CD4-positive, alpha-beta T cell treated with Interleukin-12 subunit alpha and Interleukin-12 subunit beta, for 1 hour (primary cell): Measurements from ENCODE around the gene TAC4.
A peak's percentile ranks its signal among the peaks of the same experiment; 100 is the strongest.
"Not testable (repeated sequence)": the region's sequence is repeated elsewhere in the genome, so short reads cannot be mapped to it uniquely, and the experiment has no call there.

Experiments used
- DNase-seq: peaks from one replicate; pipeline ENCODE4 v3.0.0-alpha.2; 2020

The TAC4 gene

DNA sequence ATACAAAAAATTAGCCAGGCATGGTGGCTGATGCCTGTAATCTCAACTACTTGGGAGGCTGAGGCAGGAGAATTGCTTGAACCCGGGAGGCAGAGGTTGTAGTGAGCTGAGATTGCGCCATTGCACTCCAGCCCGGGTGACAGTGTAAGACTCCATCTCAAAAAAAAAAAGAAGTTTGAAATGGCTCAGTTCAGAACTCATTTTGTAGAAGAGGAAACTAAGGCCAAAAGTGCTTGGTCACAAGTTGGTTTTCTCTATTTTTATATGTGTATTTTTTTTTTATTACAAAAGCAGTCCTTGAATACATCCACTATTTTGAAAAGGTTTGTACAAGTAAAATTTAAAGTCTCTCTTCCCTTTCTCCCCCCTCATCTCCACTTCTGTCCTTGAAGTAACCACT, 5.5 kb downstream of the TAC4 start:
- no peak for DNase-seq

DNA sequence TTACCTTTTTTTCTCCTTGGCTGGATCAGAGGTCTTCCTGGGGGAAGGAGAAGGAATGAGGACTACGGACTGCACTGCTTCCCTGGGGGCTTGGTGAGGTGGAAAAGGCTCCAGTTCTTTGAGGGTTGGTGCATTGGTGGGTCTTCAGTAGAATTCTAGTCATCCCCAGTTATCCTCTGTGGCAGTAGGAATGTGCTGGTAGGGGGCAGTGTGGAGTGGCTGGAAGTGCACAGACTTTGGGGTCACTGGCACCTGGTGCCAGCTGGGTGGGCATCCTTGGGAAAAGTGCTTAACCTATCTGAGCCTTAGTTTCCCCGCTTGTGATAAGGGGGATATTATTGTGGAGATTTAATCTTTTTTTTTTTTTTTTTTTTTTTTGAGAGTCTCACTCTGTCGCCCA, 6.3 kb downstream of the TAC4 start:
- no peak for DNase-seq

DNA sequence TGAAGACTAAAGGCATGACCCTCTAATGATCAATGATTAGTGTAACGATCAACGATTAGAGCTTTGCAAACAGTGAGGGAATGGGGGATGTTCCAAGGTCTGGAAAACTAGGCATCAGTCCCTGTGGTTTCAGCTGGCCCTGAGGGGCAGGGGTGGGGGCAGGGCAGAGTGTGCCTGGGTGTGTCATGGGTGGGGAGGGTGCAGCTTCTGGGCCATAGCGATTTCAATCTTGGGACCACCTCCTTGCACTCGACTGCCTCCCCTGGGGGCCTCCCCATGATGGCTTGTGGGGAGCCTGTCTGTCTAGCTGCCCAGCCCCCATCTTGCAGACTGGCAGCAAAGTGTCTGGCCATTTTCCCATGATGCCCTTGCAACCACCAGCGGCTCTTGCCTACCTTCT, 8.4 kb downstream of the TAC4 start:
- no peak for DNase-seq

DNA sequence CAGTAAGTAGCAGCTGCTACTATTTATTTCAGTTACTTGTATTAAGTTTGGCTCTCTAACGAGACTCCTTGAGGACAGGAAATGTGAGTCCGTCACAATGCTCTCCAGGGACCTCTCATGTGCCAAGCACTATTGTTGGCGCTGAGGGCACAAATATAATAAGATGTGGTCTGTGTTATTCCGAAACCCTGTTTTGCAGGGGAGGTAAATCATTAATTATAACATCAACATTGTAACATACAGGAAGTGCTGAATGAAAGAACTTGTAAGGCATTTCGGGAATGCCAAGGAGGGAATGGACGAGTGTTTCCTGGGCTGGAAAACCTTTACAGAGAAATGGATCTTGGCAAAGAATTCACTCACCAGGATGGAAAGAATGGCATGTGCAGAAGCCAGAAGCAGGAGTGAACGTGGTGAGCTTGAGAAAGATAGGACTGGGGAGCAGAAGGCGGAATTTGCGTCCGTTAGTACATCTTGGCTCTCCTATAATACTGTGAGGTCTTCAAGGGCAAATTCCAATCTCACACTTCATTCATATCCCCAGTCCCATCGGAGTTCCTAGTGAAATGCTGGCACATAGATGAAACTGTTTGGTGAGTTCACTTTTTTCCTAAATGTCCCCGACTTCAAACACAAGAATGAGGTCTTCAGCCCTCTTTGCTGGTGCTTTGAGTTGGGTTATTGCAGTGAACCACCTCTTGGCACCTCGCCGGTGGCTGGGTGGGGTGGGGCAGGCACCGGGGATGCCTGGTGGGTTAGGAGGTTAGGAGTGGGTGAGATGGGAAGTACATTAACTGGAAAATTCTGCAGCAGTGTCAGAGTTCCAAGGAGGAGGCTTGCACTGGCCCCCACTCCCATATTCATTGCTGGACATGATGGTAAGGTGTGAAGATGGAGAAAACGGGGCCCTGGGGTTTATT, 11.5 kb downstream of the TAC4 start:
- DNase-seq: no peak

DNA sequence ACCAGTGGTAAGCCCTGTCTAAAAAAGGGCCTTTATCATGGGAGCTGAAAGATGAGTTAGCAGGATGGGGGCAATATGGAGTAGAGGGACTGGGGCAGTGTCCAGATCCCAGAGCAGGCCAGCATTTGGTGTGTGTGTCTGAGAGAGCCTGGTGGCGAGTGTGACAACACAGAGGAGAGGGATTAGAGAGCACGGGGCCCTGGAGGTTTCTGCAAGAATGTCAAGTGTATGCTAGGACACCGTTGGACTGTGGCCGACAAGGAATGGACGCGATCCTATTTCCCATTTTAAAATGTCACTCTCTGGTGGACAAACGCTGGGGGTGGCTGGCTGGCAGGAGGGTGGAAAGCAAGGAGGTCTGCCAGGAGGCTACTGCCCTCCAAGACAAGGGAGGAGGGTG, 12.4 kb downstream of the TAC4 start:
- no peak for DNase-seq

DNA sequence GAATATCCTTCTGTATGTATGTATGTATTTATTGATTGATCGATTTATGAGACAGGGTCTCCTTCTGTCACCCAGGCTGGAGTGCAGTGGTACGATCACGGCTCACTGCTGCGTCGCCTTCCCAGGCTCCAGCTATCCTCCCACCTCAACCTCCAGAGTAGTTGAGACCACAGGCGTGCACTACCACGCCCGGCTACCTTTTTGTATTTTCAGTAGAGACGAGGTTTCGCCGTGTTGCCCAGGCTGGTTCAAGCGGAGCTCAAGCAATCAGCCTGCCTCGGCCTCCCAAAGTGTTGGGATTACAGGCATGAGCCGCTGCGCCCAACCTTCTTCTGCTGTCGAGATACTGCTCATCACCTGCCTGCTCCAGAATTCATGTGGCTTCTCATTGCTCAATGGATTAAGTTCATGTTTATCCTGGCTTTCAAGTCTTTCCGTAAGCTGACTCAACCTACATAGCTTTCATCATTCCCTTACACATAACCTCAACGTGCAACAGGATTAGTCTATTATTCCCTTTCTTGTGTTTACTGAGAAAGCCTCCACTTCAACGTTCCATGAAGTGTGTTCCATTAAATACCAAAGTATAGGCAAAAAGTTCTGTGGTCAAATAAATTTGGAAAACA, 13.6 kb downstream of the TAC4 start:
- no peak for DNase-seq

DNA sequence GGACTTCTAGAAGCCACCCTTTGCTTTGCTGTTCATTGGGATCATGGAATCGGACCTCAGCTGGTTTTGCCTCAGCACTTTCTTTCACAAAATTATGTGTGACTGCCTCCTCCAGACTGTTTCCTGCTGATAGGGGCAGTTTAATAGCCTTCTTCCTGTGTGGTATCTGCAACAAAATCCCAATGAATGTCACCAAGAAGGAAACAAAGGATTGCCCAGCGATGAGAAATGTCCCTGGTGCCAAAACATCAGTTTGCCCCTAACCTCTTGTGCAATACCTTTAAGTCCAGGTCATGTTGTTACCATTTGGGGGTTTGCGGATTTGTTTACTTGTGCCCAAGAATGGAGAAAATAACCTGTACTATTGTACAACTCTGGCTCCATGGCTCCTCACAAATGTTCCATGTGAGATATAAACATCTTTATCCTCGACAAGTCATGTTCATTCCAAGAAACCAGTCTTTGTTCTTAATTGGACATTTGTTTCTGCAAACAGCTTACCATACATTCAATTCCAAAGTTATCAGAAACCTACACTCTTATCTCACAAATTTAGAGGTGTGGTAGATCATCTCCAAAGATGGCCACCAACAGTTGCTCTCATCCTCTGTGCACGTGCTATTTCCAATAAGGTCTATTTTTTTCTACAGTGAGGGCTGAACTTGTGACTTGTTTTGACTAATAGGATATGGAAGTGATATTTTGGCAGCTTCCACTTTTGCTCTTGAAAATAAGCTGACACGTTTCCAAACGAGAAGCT, 14.8 kb downstream of the TAC4 start:
- DNase-seq: no peak

DNA sequence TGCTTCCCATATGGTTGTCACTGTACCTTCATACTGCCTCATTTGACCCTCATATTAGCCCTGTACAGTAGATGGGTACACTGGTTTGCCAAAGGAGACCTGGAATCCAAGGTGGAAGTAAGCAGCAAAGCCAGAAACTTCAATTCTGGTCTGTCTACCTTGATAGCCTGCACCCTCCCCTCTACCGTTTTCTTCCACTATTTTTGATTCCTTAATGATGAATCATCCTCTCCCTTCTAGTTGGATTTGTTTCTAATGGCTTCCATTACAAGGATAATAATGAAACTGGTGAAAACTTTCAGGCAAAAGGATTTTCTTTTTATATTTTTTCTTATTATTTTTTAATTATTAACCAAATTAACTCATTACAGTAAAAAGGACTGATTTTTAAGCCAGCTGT, 17.3 kb downstream of the TAC4 start:
- no peak for DNase-seq

DNA sequence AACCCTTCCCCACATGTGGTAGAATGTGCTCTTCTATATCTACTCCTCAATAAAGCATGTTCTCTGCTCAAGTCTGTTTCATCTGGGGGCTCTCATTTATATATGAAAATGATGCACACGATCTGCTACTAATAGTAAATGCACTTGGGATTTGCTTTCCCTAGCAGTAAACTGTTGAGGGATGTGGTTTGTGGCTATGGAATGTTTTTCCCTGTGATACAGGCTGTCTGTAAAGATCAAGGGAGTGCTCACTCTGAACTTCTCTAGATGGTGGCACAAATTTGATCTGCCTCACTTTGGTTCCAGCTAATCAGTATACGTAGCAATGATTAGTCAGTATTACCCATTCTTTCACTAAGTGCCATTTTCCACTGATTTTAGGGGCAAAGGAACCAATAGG, 18.8 kb downstream of the TAC4 start:
- no peak for DNase-seq

DNA sequence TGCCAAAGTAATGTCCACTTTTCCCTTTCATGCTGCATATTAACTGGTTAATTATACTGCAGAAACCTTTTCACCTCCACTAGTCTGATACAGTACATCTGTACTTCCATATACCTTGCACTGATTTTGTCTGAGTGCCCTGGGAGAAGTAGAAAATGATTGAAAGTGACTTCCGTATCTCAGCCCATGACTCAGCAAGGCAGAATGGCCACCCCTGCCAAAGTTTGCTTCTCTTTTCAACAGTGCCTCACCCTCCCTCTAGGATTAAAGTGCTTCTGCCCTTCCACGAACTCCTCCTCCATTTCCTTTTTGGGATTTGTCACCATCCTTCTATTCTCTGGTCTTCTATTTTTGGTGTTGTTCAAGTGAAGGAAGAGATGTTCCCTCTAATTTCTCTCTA, 19.5 kb downstream of the TAC4 start:
- DNase-seq: not testable (repeated sequence)

DNA sequence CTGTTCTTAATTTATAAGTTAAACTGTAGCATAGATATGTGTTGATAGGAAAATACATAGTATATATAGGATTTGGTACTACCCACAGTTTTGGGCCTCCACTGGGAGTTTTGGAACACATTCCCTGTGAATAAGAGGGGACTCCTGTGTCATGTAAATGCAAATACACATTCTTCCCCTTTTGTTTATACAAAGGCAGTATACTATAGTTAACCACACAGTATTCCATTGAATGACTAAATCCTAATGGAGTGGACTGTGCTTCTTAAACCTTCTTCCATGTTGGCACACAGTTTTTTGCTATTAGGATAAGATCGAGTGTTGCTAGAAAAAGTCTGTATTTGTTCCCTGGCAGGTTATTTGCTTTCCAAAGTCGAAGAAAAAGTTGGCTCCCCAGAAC, 22.2 kb downstream of the TAC4 start:
- no peak for DNase-seq

DNA sequence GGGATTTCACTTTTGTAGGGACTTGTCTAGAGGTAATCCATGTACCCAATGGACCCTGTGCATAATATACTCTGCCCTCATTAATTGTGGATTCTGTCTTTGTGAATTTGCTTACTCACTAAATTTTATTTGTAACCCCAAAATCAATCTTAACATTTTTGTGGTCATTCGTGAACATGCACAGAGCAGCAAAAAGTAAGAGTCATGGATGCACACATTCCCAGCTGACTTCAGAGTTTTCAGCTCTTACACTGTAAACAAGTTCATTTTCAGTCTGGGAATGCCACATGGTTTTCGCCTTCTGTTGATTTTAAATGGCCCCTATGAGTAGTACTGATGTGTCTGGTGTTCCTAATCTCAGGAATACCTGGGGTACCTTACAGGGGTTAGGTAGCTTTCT, 24.3 kb downstream of the TAC4 start:
- no peak for DNase-seq

DNA sequence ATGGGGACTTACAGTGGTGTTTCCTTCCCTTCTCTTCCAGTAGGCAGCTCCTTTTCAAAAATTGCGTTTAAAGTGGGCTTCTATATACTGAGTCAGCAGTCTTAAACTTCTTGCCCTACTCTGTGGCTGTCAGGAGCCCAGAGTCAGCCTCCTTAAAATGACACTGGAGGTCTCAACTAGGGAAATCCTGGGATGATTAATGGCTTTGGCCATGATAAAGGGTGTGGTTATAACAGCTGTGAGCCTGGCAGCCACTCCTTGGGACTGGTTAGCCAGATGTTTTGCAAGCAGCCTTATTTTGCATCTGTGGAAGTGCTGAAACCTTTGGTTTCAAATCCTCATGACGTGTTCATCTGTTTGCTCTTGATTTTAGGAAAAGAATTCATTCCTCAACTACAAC, 25.0 kb downstream of the TAC4 start:
- DNase-seq: no peak

DNA sequence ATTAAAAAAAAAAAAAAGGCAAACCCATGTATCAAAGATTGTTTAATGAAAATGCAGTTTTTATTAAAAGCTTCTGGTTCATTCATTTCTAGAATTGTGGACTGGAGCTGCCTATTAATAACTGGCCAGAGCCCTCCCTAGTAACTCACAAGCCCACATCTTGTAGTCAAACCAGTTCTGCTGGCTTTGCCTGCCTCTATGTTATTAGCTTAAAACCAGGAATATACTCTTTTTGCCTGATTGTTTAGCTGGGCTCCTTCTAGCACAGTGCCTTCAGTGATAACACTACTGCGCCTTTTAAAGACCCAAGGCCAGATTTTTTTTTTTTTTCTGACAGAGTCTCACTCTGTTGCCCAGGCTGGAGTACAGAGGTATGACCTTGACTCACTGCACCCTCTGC, 26.0 kb downstream of the TAC4 start:
- no peak for DNase-seq

DNA sequence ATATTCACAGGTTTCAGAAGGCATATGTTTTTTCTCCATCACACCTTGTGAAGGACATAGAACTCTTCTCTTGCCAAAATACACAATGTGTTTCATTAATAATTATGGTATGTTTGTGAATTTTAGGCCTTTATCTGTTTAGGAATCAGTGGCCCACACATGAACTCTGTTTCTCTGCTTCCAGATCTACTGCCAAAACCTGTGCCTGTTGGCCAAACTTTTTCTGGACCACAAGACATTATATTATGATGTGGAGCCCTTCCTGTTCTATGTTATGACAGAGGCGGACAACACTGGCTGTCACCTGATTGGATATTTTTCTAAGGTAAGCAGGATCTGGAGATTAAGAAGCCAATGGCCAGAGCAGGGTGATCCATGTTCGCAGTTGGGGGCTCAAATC, 26.4 kb downstream of the TAC4 start:
- no peak for DNase-seq

DNA sequence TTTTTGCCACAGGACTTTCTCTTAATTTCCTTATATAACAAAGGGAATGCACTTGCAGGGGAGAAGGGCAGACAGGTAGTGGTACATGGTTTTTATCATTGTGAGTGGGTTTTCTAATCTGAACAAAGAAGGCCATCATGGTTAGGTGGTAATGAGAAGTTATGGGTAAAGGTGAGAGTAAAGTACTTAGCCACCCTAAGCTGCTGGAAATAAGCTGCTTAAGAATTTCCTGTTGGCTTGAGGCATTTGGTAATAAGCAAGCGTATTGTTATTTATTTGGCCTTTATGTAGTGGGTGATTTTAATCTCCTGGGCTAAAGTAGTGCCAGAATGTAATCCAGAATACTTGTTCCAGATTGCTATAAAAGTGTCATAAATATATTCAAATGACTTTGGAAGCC, 27.1 kb downstream of the TAC4 start:
- DNase-seq: no peak

DNA sequence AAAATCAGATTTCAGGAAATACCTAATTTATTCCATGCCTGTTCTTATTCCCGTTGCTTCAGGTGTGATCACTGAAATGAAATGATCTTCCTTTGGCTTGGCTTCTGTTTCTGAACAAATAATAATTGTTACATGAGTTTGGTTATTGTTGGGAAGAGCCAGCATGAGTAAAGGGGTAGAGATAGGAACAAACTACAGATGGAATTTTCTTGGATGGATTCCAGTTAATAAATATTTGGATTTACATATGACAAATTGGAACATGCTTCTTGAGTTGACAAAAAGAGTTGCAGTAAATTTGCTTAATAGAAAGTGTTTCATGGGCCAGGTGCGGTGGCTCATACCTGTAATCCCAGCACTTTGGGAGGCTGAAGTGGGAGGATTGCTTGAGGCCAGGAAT, 28.2 kb downstream of the TAC4 start:
- no peak for DNase-seq

DNA sequence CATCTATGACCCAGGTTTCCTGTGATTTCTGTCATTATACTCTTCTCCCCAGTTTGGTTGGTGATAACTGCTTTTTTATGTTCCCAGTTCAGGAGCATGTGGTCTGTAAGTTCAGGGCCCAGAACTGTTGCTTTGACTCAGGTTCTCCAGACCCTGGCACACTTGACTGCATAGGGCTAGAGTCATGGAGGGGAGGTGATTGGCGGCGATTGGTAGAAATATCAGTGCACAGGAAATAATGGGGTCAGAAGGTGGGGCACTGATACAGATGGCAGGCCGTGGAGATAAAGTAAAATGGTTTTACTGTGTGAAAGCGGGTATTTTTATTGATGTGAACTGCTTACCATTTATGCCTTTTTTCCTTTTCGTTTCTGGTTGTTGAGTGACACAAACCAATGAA, 28.7 kb downstream of the TAC4 start:
- DNase-seq: peak; percentile 24

DNA sequence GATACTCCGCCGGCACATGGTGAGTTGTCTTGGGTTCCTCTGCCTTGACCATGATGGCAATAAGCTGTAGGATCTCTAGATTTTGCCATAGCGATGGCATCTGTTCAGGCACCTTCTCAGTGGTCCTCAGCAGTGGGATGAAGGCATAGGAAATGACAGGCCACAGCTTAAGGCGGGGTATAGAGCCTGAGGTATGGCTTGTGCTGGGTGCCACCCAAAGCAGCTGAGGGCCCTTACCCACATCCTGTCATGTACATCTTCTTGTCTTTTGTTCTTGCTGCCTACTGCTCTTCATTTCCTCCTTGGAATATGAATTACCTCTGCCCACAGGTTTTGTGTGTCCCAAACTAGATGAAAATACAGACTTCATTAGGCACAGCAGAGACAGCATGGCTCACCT, 29.9 kb downstream of the TAC4 start:
- peak; percentile 73 for DNase-seq

DNA sequence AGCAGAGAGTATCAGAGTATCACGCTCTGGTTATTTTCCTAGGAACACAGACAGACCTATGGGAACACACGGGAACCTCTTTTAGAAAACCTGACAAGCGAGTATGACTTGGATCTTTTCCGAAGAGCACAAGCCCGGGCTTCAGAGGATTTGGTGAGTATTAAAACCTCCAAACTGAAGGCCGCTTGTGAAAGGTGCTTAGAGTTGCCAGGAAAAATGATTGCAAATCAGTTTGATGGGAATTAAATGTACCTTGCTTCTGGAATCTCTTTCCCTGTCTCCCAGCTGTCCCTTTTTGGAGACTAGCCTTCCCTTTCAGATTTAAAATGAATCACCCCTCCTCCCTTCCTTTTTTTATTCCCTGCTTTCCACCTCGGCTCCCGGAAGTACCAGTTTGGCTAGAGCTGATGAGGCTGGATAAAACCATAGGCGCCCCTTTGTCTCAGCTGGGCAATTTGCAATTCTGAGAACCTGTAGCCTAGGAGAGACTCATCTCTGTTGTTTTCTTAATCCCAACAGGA, 32.0 kb downstream of the TAC4 start:
- DNase-seq: no peak

DNA sequence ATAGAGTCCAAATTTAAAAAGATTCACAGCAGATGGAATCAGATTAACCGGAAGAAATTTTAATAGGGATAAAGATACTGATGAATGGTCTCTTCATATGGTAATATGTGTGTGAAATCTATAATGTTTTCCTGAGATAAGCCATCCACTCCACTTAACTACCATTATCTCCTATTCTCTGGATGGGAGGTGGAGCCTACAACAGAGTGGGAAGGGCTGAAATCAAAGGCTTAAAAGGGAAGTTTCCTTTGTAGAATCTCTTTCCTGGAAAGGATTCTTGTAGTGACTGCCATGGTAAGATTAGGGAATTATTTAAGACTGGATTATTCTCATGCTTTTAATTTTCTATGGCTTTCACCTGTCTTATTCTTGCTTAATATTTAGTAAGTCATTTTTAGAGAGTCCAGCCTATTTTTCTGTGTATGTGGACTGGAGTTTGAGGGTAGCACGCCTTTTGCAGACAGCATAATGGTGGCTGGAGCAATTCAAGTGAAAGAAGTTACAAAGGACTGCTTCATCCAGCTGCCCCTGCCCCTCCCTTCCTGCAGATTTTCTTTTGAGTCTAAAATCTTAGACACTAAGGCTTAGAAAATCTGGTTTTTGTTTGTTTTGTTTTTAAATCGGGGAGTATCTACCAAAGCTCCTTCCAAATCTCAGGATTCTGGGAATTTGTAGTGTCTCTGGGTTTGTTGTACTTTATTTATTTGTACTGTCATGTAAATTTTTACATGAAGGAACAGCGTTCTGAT, 32.9 kb downstream of the TAC4 start:
- DNase-seq: no peak

DNA sequence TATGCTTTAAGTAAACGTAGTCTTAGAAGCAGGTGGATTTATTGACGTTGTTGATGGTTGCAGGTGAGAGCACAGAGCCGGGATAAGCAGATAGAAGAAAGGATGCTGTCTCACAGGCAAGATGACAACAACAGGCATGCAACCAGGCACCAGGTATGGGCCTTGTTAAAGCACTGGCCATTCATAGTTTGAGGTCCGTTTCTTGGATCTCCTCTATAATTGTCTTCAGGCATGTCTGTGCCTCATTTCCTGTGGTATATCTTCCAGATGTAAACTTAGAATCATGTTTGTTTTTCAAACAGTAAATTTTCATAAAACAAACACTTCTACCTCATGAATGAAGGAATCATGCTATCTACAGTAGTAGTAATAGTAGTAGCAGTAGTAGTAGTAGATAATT, 38.8 kb downstream of the TAC4 start:
- no peak for DNase-seq

DNA sequence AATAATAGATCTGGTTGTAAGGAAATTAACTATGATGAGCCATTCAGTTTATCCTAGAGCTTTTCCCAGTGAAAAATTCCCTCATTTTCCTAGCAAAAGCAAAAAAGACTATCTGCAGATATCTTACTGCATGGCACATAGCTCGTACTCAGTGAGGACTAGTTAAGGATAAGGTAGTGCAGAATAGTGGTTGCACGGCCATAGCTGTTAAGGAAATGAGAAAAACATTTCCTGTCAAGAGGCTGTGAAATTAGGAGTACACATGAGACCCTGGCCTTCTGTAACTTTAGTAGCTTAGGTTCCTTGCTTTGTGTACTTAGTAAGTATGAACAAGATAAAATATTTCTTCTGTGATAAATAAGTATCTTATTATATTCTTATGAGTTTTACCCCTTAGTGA, 49.1 kb downstream of the TAC4 start:
- no peak for DNase-seq
